ENCODE data around the gene B3GAT1. TPM values are rescaled to one million over a fixed set of nuclear protein-coding genes. Genes with fewer than 3 reads are reported as not detected.

The B3GAT1 gene
- total RNA-seq, 1 experiment from 2014 or later, result 34.3 TPM

GRCh38 chr11:134358165-134358855 is 53.7 kb downstream of the B3GAT1 start:
- Histone ChIP-seq H4K8ac (replicated peaks; ENCODE audit: insufficient read length, low read depth, low read length) (no peak overlapping the region), H2BK20ac (ENCODE audit: low read depth, low read length, poor library complexity, severe bottlenecking) (no peak overlapping the region), H2AFZ (ENCODE audit: low read length) (no peak overlapping the region), H3K14ac (ENCODE audit: insufficient read depth, low read length) (no peak overlapping the region; the same call in 1 of the 2 replicates), H3K27ac (ENCODE audit: insufficient read length, low read depth, low read length) (no peak overlapping the region), H3K9ac (ENCODE audit: extremely low read depth, insufficient read length, low read length) (no peak overlapping the region), H3K27me3 (ENCODE audit: insufficient read depth, low read length) (peaks cover 3% of the 10 kb centered on the region; the same call in 1 of the 2 replicates), H3K9me3 (ENCODE audit: control insufficient read depth, low read depth, low read length) (no peaks in the 10 kb centered on the region), H2BK120ac (ENCODE audit: low read depth, low read length, poor library complexity, severe bottlenecking) (no peak overlapping the region), H3K56ac (ENCODE audit: insufficient read length, low read depth, low read length) (no peak overlapping the region), H3K4ac (ENCODE audit: low read depth, low read length) (no peak overlapping the region), H3K79me1 (ENCODE audit: insufficient read depth, low read depth, low read length, poor library complexity, severe bottlenecking) (no peaks in the 10 kb centered on the region), H2BK15ac (ENCODE audit: low read depth, low read length) (no peak overlapping the region), H3T11ph (ENCODE audit: low read length) (no peak overlapping the region), H2BK5ac (ENCODE audit: insufficient read length, low read length) (no peak overlapping the region), H4K20me1 (ENCODE audit: control insufficient read depth, insufficient read depth, insufficient read length) (no peaks in the 10 kb centered on the region), H3K4me2 (ENCODE audit: insufficient read depth, insufficient read length, low read length) (no peak overlapping the region), H3K23me2 (ENCODE audit: insufficient read length, low read depth, low read length, poor library complexity, severe bottlenecking) (no peaks in the 10 kb centered on the region), H3K79me2 (ENCODE audit: insufficient read depth, low read length) (no peaks in the 10 kb centered on the region), H4K5ac (ENCODE audit: insufficient read length, low read depth, low read length) (no peak overlapping the region), H3K18ac (ENCODE audit: insufficient read length, low read depth, low read length) (no peak overlapping the region), H2BK12ac (ENCODE audit: insufficient read length, low read depth, low read length) (no peak overlapping the region), H4K91ac (ENCODE audit: insufficient read length, low read depth, low read length) (no peak overlapping the region), H3K4me1 (ENCODE audit: insufficient read depth, low read length) (no peaks in the 10 kb centered on the region), H3K23ac (ENCODE audit: insufficient read length, low read depth, low read length) (no peak overlapping the region), H2AK5ac (ENCODE audit: insufficient read length, low read length) (no peak overlapping the region)
- TF ChIP-seq CTCF (conservative IDR thresholded peaks at IDR 0.05), result no peak
- H3K27ac Mint-ChIP-seq, result no peak overlapping the region
- no peak overlapping the region for H3K4me3 Mint-ChIP-seq
- H3K9me3 Mint-ChIP-seq, result peaks cover 4 to 5% of the 10 kb centered on the region in 2 experiments; a peak in 3 of 5 replicates
- no peaks in the 10 kb centered on the region; a peak in 1 of 7 replicates for H3K36me3 Mint-ChIP-seq (ENCODE audit: insufficient read depth in 1 of 3, low read depth in 3 of 3)
- H3K27me3 Mint-ChIP-seq (ENCODE audit: low read depth), result peaks cover 35% of the 10 kb centered on the region
- no peak for DNase-seq
- no CpG with 5 or more reads among the region's 27 CpGs for WGBS (ENCODE audit: extremely low coverage, insufficient read length, low lambda C conversion rate)
- peaks cover 7 to 8% of the 10 kb centered on the region in 2 experiments for H3K4me1 Mint-ChIP-seq
